Measurements from ENCODE around the gene ALPG.
"Not testable (repeated sequence)": the region's sequence is repeated elsewhere in the genome, so short reads cannot be mapped to it uniquely, and the experiment has no call there.

ALPG gene

DNA sequence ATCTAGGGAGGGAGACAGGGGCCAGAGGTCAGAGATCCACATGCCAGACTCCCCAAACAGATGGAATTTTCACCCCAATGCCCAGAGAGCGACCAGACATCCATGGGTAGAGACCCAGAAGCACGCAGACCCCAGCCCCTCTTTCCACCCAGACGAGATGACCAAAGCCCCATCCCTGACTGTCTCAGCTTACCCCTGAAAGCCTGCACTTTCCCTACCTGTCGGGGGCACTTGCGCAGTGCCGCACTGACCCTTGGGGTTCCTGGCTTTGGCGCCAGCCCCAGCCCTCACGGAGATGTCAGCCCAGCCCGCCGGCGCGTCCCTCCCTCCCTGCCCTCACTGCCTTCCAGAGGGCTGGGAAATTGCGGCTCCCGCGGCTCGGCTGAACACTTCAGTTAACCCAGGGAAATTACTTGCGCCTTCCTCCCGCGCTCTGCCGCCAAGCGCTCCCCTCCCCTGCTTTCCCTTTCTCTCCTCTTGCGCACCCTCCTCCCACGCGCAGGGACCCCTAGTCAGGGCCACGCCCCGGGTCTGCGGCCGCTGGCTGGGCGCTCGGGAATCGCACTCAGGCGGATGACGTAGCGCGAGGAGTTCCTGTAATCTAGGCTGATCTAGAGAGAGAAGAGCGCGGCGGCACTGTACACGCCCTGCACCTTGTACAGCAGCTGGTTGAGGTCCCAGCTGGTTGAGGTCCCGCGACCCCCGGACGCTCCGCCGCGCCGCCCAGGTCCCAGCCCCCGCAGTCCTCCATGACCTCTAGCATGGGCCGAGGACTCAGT, 12.0 kb downstream of the ALPG start:
- peaks cover 0 to 28% (median 21%) of the 10 kb centered on the region in 5 donors for H3K4me1 ChIP-seq (ENCODE audit: control insufficient read depth in 5 of 5, insufficient read depth in 5 of 5, low read length in 5 of 5)
- H3K9me3 ChIP-seq (ENCODE audit: control insufficient read depth in 5 of 5, low read length in 5 of 5), result peaks cover 0 to 13% (median 5%) of the 10 kb centered on the region in 5 donors
- no peaks in the 10 kb centered on the region for H3K36me3 ChIP-seq (ENCODE audit: control insufficient read depth in 5 of 5, insufficient read depth in 5 of 5, low read length in 5 of 5)
- H3K4me3 ChIP-seq (ENCODE audit: low read depth in 1 of 5, low read length in 5 of 5), result peak overlapping the region in 4 of 5 donors; percentile 22 to 60 (median 48)
- H3K27me3 ChIP-seq (ENCODE audit: control insufficient read depth in 5 of 5, insufficient read depth in 4 of 5, low read length in 5 of 5), result peaks cover 40 to 64% (median 55%) of the 10 kb centered on the region in 5 donors
- no peak overlapping the region for H3K27ac ChIP-seq (ENCODE audit: low read depth, low read length)
- no peak overlapping the region for H3K9ac ChIP-seq (ENCODE audit: low read length in 5 of 5)

DNA sequence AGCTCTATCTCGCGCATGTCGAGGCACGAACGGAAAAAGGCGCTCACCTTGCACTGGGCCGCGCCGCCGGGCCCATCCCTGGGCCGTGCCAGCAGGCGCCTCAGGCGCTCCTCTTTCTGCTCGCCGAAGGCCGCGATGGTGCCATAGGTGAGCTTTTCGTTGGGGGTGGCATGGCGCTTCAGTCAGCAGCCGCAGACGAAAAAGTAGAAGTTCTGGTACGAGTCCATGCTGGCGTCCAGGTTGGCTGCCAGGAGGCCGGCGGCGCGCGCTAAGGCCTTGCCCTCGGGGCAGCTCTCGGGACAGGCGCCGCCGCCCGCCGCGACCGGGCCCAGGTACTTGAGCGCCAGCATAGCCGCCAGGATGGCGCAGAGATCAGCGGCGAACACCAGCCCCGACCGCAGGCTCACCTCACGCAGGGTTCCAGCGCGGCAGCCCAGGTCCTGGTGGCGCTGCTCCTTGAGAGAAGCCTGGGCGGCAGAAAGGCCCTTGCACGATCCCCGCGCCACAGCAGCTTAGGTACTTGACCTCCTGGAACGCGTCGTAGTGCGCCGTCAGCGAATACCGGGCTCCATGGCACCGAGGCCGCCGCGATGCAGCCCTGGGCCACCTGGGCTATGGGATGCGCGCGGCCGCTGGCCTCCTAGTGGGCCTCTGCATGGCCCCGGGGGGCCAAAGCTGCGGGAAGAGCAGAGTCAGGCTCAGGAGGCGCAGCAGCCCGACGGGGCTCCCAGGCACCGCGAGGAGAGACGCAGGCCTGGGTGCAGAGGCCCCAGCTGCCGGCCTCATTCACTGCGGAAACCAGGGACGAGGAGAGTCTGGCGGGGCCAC, 12.8 kb downstream of the ALPG start:
- peaks cover 0 to 28% (median 21%) of the 10 kb centered on the region in 5 donors for H3K4me1 ChIP-seq (ENCODE audit: control insufficient read depth in 5 of 5, insufficient read depth in 5 of 5, low read length in 5 of 5)
- H3K9me3 ChIP-seq (ENCODE audit: control insufficient read depth in 5 of 5, low read length in 5 of 5), result peaks cover 0 to 13% (median 5%) of the 10 kb centered on the region in 5 donors
- H3K27me3 ChIP-seq (ENCODE audit: control insufficient read depth in 5 of 5, insufficient read depth in 4 of 5, low read length in 5 of 5), result peaks cover 40 to 64% (median 57%) of the 10 kb centered on the region in 5 donors
- H3K9ac ChIP-seq (ENCODE audit: low read length in 5 of 5), result no peak overlapping the region
- H3K27ac ChIP-seq (ENCODE audit: low read depth, low read length), result no peak overlapping the region
- H3K36me3 ChIP-seq (ENCODE audit: control insufficient read depth in 5 of 5, insufficient read depth in 5 of 5, low read length in 5 of 5), result no peaks in the 10 kb centered on the region
- H3K4me3 ChIP-seq (ENCODE audit: low read depth in 1 of 5, low read length in 5 of 5), result peak overlapping the region in 3 of 5 donors; percentile 45 to 60 (median 50)

DNA sequence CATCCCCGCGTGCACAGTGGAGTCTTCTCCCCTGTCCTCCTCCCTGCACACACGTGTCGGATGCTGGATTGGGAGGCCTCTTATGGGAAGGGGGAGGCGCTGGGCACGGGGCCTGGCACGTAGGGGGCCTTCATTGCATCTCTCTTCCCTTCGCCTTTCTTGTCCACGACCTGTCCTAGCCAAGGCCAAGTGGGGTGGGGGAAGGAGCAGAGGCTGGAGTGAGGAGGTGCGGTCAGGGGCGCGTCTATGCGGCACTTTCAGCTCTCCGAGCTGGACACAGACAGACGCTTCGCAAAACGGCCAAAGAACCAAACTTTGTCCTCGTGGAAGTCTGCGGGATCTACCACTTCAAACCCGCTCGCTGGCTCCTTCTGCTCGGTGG, 13.4 kb downstream of the ALPG start:
- Histone ChIP-seq H3K27me3 (ENCODE audit: control insufficient read depth in 5 of 5, insufficient read depth in 4 of 5, low read length in 5 of 5) (peaks cover 36 to 64% (median 57%) of the 10 kb centered on the region in 5 donors), H3K4me3 (ENCODE audit: low read depth in 1 of 5, low read length in 5 of 5) (no peak overlapping the region), H3K9ac (ENCODE audit: low read length in 5 of 5) (no peak overlapping the region), H3K36me3 (ENCODE audit: control insufficient read depth in 5 of 5, insufficient read depth in 5 of 5, low read length in 5 of 5) (no peaks in the 10 kb centered on the region), H3K9me3 (ENCODE audit: control insufficient read depth in 5 of 5, low read length in 5 of 5) (peaks cover 0 to 13% (median 5%) of the 10 kb centered on the region in 5 donors), H3K27ac (ENCODE audit: low read depth, low read length) (no peak overlapping the region), H3K4me1 (ENCODE audit: control insufficient read depth in 5 of 5, insufficient read depth in 5 of 5, low read length in 5 of 5) (peaks cover 0 to 28% (median 21%) of the 10 kb centered on the region in 5 donors)

DNA sequence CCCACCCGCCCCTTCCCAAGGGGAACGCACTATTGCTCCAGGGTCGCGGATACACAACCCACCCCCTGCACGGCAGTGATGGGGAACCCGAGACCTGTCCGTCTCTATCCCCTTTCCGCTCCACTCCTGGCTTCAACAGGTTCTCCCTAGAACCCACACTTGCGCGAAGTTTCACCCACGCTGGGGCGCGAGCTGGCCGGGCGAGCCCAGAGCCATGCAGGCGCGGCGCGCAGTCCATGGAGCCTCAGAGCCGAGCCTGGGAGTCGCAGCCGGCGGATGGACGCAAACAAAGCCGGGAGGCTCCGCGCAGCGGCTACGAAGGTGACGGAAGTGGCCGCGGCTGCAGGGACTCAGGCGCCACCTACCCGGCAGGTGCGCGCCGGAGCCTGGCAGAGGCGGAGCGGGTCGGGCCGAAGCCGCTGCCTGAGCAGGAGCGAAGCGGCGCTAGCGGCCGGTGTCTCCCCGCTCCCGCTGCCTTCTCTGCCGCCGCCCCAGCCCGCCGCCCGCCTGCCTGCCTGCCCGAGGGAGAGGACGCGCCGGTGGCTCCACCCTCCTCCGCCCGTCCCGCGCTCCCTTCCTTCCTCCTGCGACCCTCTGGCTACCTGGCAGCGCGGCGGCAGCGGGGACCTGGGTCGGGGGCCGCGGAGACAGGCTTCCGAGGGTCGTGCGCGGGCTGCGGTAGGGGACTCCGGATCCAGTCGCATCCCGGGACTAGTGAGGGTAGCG, 14.0 kb downstream of the ALPG start:
- Histone ChIP-seq H3K4me3 (ENCODE audit: low read depth in 1 of 5, low read length in 5 of 5) (peak overlapping the region in 2 of 5 donors; percentile 29 to 34), H3K9me3 (ENCODE audit: control insufficient read depth in 5 of 5, low read length in 5 of 5) (peaks cover 0 to 13% (median 5%) of the 10 kb centered on the region in 5 donors), H3K9ac (ENCODE audit: low read length in 5 of 5) (no peak overlapping the region)

DNA sequence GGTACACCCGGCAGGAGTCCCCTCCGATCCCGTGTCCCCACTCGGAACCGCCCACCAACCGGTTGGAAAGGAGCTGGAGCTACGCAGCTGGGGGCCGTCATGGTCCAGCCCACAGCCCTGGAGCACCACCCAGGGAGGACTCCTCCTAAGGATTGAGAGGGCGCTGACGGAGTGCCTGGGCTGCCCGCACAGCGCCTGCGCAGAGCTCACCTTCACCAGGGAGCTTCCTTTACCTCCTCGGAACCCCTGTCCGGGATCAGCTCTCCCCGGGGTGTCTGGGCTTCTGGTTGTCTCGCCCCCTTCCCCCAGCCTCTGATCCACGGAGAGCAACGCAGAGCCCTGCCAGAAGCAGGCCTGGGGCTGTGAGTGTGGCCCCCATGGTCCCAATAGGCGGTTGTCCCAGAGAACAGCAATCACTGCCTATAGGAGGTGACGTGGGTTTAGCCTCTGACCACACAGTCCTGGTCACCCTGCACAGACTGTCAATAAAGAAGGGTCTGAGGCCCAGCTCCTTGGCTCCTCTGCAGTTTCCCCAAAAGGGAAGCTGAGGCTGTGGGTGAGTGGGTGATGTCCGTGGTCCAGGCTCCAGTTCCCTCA, 14.6 kb downstream of the ALPG start:
- Histone ChIP-seq H3K9ac (ENCODE audit: low read length in 5 of 5) (no peak overlapping the region), H3K36me3 (ENCODE audit: control insufficient read depth in 5 of 5, insufficient read depth in 5 of 5, low read length in 5 of 5) (no peaks in the 10 kb centered on the region), H3K27me3 (ENCODE audit: control insufficient read depth in 5 of 5, insufficient read depth in 4 of 5, low read length in 5 of 5) (peaks cover 32 to 52% (median 52%) of the 10 kb centered on the region in 5 donors), H3K27ac (ENCODE audit: low read depth, low read length) (no peak overlapping the region), H3K9me3 (ENCODE audit: control insufficient read depth in 5 of 5, low read length in 5 of 5) (peaks cover 0 to 13% (median 5%) of the 10 kb centered on the region in 5 donors), H3K4me3 (ENCODE audit: low read depth in 1 of 5, low read length in 5 of 5) (peak overlapping the region in 1 of 5 donors; percentile 29), H3K4me1 (ENCODE audit: control insufficient read depth in 5 of 5, insufficient read depth in 5 of 5, low read length in 5 of 5) (peaks cover 0 to 28% (median 21%) of the 10 kb centered on the region in 5 donors)

More for the DNA sequence above, 14.0 kb downstream of the ALPG start:
- Histone ChIP-seq H3K36me3 (ENCODE audit: control insufficient read depth in 5 of 5, insufficient read depth in 5 of 5, low read length in 5 of 5) (no peaks in the 10 kb centered on the region), H3K4me1 (ENCODE audit: control insufficient read depth in 5 of 5, insufficient read depth in 5 of 5, low read length in 5 of 5) (peaks cover 0 to 28% (median 21%) of the 10 kb centered on the region in 5 donors), H3K27ac (ENCODE audit: low read depth, low read length) (no peak overlapping the region), H3K27me3 (ENCODE audit: control insufficient read depth in 5 of 5, insufficient read depth in 4 of 5, low read length in 5 of 5) (peaks cover 32 to 59% (median 56%) of the 10 kb centered on the region in 5 donors)

DNA sequence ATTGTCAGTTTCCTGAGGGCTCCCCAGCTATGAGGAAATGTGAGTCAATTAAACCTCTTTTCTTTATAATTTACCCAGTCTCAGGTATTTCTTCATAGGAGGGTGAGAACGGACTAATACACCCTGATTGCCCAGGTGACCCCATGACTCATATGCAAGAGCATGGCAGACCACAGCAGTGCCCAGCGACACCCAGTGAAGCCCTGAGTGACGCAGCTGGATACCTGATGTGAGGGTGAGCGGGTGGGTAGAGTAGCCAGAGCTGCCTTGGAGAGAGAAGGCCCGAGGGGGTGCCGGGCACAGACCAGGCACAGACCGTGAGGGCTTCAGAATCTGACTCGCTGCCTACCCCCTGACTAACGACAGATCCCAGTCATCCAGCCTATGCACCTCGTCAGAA, 15.4 kb downstream of the ALPG start:
- Histone ChIP-seq H3K9me3 (ENCODE audit: control insufficient read depth in 5 of 5, low read length in 5 of 5) (peaks cover 0 to 13% (median 5%) of the 10 kb centered on the region in 5 donors), H3K27me3 (ENCODE audit: control insufficient read depth in 5 of 5, insufficient read depth in 4 of 5, low read length in 5 of 5) (peaks cover 32 to 46% (median 45%) of the 10 kb centered on the region in 5 donors), H3K36me3 (ENCODE audit: control insufficient read depth in 5 of 5, insufficient read depth in 5 of 5, low read length in 5 of 5) (no peaks in the 10 kb centered on the region), H3K4me3 (ENCODE audit: low read depth in 1 of 5, low read length in 5 of 5) (no peak overlapping the region), H3K9ac (ENCODE audit: low read length in 5 of 5) (no peak overlapping the region), H3K27ac (ENCODE audit: low read depth, low read length) (no peak overlapping the region), H3K4me1 (ENCODE audit: control insufficient read depth in 5 of 5, insufficient read depth in 5 of 5, low read length in 5 of 5) (peaks cover 0 to 28% (median 21%) of the 10 kb centered on the region in 5 donors)

DNA sequence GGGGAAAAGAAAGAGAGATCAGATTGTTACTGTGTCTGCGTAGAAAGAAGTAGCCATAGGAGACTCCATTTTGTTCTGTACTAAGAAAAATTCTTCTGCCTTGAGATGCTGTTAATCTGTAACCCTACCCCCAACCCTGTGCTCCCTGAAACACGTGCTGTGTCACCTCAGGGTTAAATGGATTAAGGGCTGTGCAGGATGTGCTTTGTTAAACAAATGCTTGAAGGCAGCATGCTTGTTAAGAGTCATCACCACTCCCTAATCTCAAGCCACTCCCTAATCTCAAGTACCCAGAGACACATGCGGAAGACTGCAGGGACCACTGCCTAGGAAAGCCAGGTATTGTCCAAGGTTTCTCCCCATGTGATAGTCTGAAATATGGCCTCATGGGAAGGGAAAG, 16.4 kb downstream of the ALPG start:
- H3K36me3 ChIP-seq (ENCODE audit: control insufficient read depth in 5 of 5, insufficient read depth in 5 of 5, low read length in 5 of 5); H3K27ac ChIP-seq (ENCODE audit: low read depth, low read length); H3K4me3 ChIP-seq (ENCODE audit: low read depth in 1 of 5, low read length in 5 of 5); H3K9ac ChIP-seq (ENCODE audit: low read length in 5 of 5): not testable (repeated sequence)
- Histone ChIP-seq H3K9me3 (ENCODE audit: control insufficient read depth in 5 of 5, low read length in 5 of 5) (peaks cover 0 to 13% (median 5%) of the 10 kb centered on the region in 5 donors), H3K27me3 (ENCODE audit: control insufficient read depth in 5 of 5, insufficient read depth in 4 of 5, low read length in 5 of 5) (peaks cover 31 to 45% (median 38%) of the 10 kb centered on the region in 5 donors), H3K4me1 (ENCODE audit: control insufficient read depth in 5 of 5, insufficient read depth in 5 of 5, low read length in 5 of 5) (peaks cover 0 to 28% (median 21%) of the 10 kb centered on the region in 5 donors)

DNA sequence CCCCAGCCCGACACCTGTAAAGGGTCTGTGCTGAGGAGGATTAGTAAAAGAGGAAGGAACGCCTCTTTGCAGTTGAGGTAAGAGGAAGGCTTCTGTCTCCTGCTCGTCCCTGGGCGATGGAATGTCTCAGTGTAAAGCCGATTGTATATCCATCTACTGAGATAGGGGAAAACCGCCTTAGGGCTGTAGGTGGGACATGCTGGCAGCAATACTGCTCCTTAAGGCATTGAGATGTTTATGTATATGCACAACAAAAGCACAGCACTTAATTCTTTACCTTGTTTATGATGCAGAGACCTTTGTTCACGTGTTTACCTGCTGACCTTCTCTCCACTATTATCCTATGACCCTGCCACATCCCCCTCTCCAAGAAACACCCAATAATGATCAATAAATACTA, 16.8 kb downstream of the ALPG start:
- not testable (repeated sequence) for H3K27ac ChIP-seq (ENCODE audit: low read depth, low read length); H3K36me3 ChIP-seq (ENCODE audit: control insufficient read depth in 5 of 5, insufficient read depth in 5 of 5, low read length in 5 of 5); H3K9ac ChIP-seq (ENCODE audit: low read length in 5 of 5); H3K4me3 ChIP-seq (ENCODE audit: low read depth in 1 of 5, low read length in 5 of 5)
- Histone ChIP-seq H3K9me3 (ENCODE audit: control insufficient read depth in 5 of 5, low read length in 5 of 5) (peaks cover 0 to 13% (median 5%) of the 10 kb centered on the region in 5 donors), H3K4me1 (ENCODE audit: control insufficient read depth in 5 of 5, insufficient read depth in 5 of 5, low read length in 5 of 5) (peaks cover 0 to 27% (median 21%) of the 10 kb centered on the region in 5 donors), H3K27me3 (ENCODE audit: control insufficient read depth in 5 of 5, insufficient read depth in 4 of 5, low read length in 5 of 5) (peaks cover 27 to 41% (median 33%) of the 10 kb centered on the region in 5 donors)

Measured in subcutaneous abdominal adipose tissue (tissue), 5 donors.